Body of pancreas (tissue), 4 donors: ENCODE measurements around the gene SAMD10. TPM values are rescaled to one million over a fixed set of nuclear protein-coding genes. Genes with fewer than 3 reads are reported as not detected.

Experiments used
- ATAC-seq: fragments of 150-250 bp; one replicate; pipeline ENCODE4 v1.9.1; 2016
- DNase-seq, 4 donors: peaks; one replicate each; pipeline ENCODE4 v3.0.0-alpha.2; 2019
- H3K27ac ChIP-seq, 4 donors: fragments of 200-600 bp; sonication (generic); 1 replicate in 3 of 4; 2 replicates in 1 of 4; pipeline versions ENCODE4 v1.5.1 to v1.6.1; 2016 to 2019; ENCODE audit warnings: mild to moderate bottlenecking in 1 of 4, mixed read lengths in 1 of 4, moderate library complexity in 1 of 4
- H3K27me3 ChIP-seq, 2 donors: fragments of 200-600 bp; sonication (generic); one replicate each; pipeline ENCODE4 v1.6.0; 2016; ENCODE audit warnings: mild to moderate bottlenecking in 1 of 2
- H3K36me3 ChIP-seq, 2 donors: fragments of 200-600 bp; sonication (generic); replicated peaks in 1 of 2; 2 replicates each; pipeline ENCODE4 v1.5.1; 2016; ENCODE audit warnings: low read depth in 2 of 2; ENCODE audit not compliant: insufficient read depth in 1 of 2
- H3K4me1 ChIP-seq: fragments of 200-600 bp; sonication (generic); one replicate; pipeline ENCODE4 v1.6.0; 2016
- H3K4me3 ChIP-seq, 2 donors: fragments of 200-600 bp; sonication (generic); 1 replicate in 1 of 2; 2 replicates in 1 of 2; pipeline ENCODE4 v1.5.1; 2016 to 2019
- H3K9me3 ChIP-seq, 3 donors: fragments of 200-600 bp; sonication (generic); 1 replicate in 2 of 3; 2 replicates in 1 of 3; pipeline ENCODE4 v1.5.1; 2016
- CTCF ChIP-seq, 7 experiments: fragments of 450-650 bp in 4 of 7; fragments of 200-600 bp in 3 of 7; sonication (generic) in 3 of 7; IDR thresholded peaks; one replicate each; pipeline ENCODE4 v1.5.1; 2016 to 2019; ENCODE audit warnings: antibody characterized with exemption in 7 of 7
- POLR2A ChIP-seq, 3 donors: fragments of 450-650 bp; IDR thresholded peaks; one replicate each; pipeline ENCODE4 v1.6.1; 2016; ENCODE audit warnings: antibody characterized with exemption in 3 of 3, mild to moderate bottlenecking in 2 of 3
- WGBS, 2 donors: methylation state at CpG; one replicate each; pipeline ENCODE4 v1.1.5; 2017; 5-methylcytosine and 5-hydroxymethylcytosine counted together
- intact Hi-C: fragments of 100-400 bp; cut with DNase I; formaldehyde crosslinking; loops from one replicate; pipeline ENCODE4 v1.15.1; 2023
- total RNA-seq, 2 donors: library from RNA; depleted of rRNA; stranded (reverse); fragments of >200 nt; gene quantifications; one replicate each; pipeline ENCODE4 v1.1.0, GENCODE V29; 2016

The SAMD10 gene
- total RNA-seq, 2 donors from 2014 or later: 3.6 to 7.6 TPM

GRCh38 chr20:63957004-63957689 is 22.3 kb downstream of the SAMD10 start:
- peak in 2 of 7 experiments; percentile 12 to 19 for TF ChIP-seq CTCF (IDR thresholded peaks at IDR 0.05)
- TF ChIP-seq POLR2A (IDR thresholded peaks at IDR 0.05): peak in 1 of 3 donors; percentile 28
- Histone ChIP-seq H3K9me3 (no peaks in the 10 kb centered on the region), H3K4me1 (peaks cover 46% of the 10 kb centered on the region), H3K27ac (peak overlapping the region in 3 of 4 donors; percentile 41 to 91 (median 63)), H3K36me3 (peaks cover 0 to 3% of the 10 kb centered on the region in 2 donors), H3K4me3 (peak overlapping the region in 1 of 2 donors; percentile 32), H3K27me3 (no peaks in the 10 kb centered on the region)
- DNase-seq: peak; percentile 58 to 69 (median 67)
- intact Hi-C loops: no loop called here
- ATAC-seq: peak; percentile 25
- WGBS, 2 donors: 0 to 4% methylated on average over 10 to 28 of the region's 28 CpGs

- no peaks in the 10 kb centered on the region for H3K9me3 ChIP-seq
- intact Hi-C loops: no loop called here
- H3K27me3 ChIP-seq: no peaks in the 10 kb centered on the region
- WGBS, 2 donors: 2 to 5% methylated on average over 11 to 15 of the region's 15 CpGs
- H3K4me1 ChIP-seq: peaks cover 52% of the 10 kb centered on the region
- peak overlapping the region in 1 of 2 donors; percentile 32 for H3K4me3 ChIP-seq
- ATAC-seq (no peak), DNase-seq (no peak)
- peak overlapping the region in 3 of 4 donors; percentile 41 to 91 (median 63) for H3K27ac ChIP-seq
- TF ChIP-seq CTCF (IDR thresholded peaks at IDR 0.05): no peak
- no peak for TF ChIP-seq POLR2A (IDR thresholded peaks at IDR 0.05)
- H3K36me3 ChIP-seq: peaks cover 0 to 3% of the 10 kb centered on the region in 2 donors
These were observed 22.8 kb downstream of the SAMD10 start for GRCh38 chr20:63956664-63957003.

- 0% methylated on average over 105 of the region's 105 CpGs; no CpG with 5 or more reads in 1 of the 2 donors for WGBS, 2 donors
- H3K36me3 ChIP-seq: peaks cover 0 to 3% of the 10 kb centered on the region in 2 donors
- TF ChIP-seq CTCF (IDR thresholded peaks at IDR 0.05) (no peak), POLR2A (IDR thresholded peaks at IDR 0.05) (peak; percentile 63 to 81 (median 78))
- DNase-seq (peak; percentile 94 to 96 (median 96)), ATAC-seq (peak; percentile 88)
- intact Hi-C loops: no loop called here
- H3K9me3 ChIP-seq: no peaks in the 10 kb centered on the region
- peak within 1 kb of the TSS; percentile 88 to 95 for H3K4me3 ChIP-seq
- H3K4me1 ChIP-seq: peaks cover 57% of the 10 kb centered on the region
- H3K27me3 ChIP-seq: no peaks in the 10 kb centered on the region
- H3K27ac ChIP-seq: peak within 1 kb of the TSS; percentile 22 to 92 (median 87)
These were observed 23.4 kb downstream of the SAMD10 start, which contains the start of gene UCKL1 for GRCh38 chr20:63955827-63956663. TSS of gene UCKL1 (minus strand) at chr20:63956416. CDS start at chr20:63956372, 44 bp downstream.

GRCh38 chr20:63955281-63955826 is 24.1 kb downstream of the SAMD10 start:
- Histone ChIP-seq H3K27ac (peak overlapping the region; percentile 22 to 92 (median 87)), H3K4me3 (peak overlapping the region; percentile 88 to 95), H3K27me3 (no peaks in the 10 kb centered on the region), H3K36me3 (peaks cover 0 to 3% of the 10 kb centered on the region in 2 donors), H3K4me1 (peaks cover 64% of the 10 kb centered on the region), H3K9me3 (no peaks in the 10 kb centered on the region)
- ATAC-seq (peak; percentile 5), DNase-seq (peak in 1 of 4 donors; percentile 54)
- intact Hi-C loops: no loop called here
- TF ChIP-seq POLR2A (IDR thresholded peaks at IDR 0.05) (no peak), CTCF (IDR thresholded peaks at IDR 0.05) (peak in 6 of 7 experiments; percentile 8 to 40 (median 26))
- 1% methylated on average over 30 of the region's 31 CpGs; no CpG with 5 or more reads in 1 of the 2 donors for WGBS, 2 donors
